Mesenteric fat pad (tissue), 1 donor: Measurements from ENCODE around the gene BCAS3. TPM values are rescaled to one million over a fixed set of nuclear protein-coding genes. Genes with fewer than 3 reads are reported as not detected.
"Not testable (repeated sequence)": the region's sequence is repeated elsewhere in the genome, so short reads cannot be mapped to it uniquely, and the experiment has no call there.

Experiments used
- DNase-seq: peaks from one replicate; pipeline ENCODE4 v3.0.0-alpha.2; 2020; ENCODE audit warnings: low spot score
- total RNA-seq: library from RNA; stranded (reverse); fragmentation: NEBNext Ultra II Directional; extraction: Animal tissue kit (Norgen Biotek cat#: 25700); gene quantifications from one replicate; pipeline ENCODE4 v1.2.1, GENCODE V29; 2021
- donor health status: DM: yes; HTN: yes; CAD: no.

The BCAS3 gene
- total RNA-seq, 1 donor from 2014 or later, result 20.8 TPM

GRCh38 chr17:60790205-60790604 is 112.6 kb downstream of the BCAS3 start:
- DNase-seq, result no peak

GRCh38 chr17:60792250-60792898 is 114.7 kb downstream of the BCAS3 start:
- DNase-seq, result no peak

GRCh38 chr17:60798576-60798975 is 120.9 kb downstream of the BCAS3 start:
- no peak for DNase-seq

DNA sequence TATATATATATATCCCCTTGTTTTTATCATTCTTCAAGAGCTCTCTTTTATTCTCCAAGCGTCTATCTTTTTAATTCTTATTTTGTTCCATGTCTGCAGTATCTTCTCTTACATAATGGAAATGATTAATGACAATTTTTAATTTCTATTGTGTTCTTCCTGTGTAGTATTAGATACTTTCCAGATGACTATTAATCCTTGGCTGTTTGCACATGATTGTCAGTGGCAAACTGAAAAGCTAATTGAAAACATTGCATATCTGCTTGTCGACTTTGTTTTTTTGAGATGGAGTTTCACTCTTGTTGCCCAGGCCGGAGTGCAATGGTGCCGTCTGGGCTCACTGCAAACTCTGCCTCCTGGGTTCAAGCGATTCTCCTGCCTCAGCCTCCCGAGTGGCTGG is 124.7 kb downstream of the BCAS3 start:
- no peak for DNase-seq

- DNase-seq, result no peak
Measured at GRCh38 chr17:60803059-60803458, 125.4 kb downstream of the BCAS3 start.

DNA sequence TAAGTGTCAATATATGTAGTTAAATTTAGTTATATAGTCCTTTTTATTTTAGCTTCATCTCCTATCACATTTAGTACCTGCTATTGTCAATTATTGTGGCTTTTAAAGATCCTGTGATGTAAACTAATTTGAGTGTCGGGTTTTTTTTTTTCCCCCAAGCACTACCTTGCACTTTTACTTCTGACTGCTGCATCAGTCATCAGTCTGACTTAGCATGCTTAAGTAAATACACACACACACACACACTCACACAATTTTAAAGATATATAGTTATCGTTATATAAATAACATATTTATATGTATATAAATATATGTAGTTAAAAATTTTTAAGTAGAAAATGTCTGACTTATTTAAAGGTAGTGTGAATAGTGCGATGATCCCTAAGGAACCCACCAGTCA is 127.2 kb downstream of the BCAS3 start:
- no peak for DNase-seq

DNA sequence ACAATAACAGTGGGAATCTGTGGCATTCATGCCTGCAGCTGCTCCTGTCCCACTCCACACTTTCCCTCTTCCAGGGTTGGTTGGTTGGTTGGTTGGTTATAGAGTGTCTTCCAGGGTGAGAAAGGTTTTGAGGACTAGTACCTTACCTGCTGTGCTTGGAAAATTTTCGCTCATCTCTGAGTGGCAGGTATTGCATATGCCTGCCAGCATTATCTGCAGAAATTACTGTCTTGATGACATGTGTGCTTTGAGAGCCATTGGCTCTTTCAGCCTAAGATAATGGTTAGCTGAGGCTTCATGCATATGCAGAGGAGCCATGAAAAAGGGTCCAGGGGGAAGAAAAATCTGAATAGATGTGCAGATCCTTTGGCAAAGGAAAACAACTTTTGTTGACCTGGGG is 131.8 kb downstream of the BCAS3 start:
- DNase-seq, result no peak

DNA sequence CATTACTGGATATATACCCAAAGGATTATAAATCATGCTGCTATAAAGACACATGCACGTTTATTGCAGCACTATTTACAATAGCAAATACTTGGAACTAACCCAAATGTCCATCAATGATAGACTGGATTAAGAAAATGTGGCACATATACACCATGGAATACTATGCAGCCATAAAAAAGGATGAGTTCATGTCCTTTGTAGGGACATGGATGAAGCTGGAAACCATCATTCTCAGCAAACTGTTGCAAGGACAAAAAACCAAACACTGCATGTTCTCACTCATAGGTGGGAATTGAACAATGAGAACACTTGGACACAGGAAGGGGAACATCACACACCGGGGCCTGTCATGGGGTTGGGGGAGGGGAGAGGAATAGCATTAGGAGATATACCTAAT is 137.3 kb downstream of the BCAS3 start:
- DNase-seq, result not testable (repeated sequence)

DNA sequence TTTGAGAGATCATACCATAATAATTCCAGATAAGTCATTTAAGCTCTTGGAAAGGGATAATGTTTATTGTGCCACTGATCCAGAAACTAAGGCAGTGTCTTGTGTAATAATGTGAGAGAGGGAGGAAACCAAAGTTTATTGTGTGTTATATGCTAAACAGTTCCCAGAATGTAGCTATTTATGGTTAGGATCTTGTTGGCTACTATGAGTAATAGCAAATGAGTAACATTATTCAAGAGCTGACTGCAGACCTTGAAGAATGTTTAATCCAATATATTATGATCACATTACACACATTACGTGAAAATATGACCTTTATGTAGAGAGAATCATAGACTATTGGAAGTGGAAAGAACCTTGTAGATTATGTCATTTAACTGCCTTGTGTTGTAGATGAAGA is 139.5 kb downstream of the BCAS3 start:
- no peak for DNase-seq

DNA sequence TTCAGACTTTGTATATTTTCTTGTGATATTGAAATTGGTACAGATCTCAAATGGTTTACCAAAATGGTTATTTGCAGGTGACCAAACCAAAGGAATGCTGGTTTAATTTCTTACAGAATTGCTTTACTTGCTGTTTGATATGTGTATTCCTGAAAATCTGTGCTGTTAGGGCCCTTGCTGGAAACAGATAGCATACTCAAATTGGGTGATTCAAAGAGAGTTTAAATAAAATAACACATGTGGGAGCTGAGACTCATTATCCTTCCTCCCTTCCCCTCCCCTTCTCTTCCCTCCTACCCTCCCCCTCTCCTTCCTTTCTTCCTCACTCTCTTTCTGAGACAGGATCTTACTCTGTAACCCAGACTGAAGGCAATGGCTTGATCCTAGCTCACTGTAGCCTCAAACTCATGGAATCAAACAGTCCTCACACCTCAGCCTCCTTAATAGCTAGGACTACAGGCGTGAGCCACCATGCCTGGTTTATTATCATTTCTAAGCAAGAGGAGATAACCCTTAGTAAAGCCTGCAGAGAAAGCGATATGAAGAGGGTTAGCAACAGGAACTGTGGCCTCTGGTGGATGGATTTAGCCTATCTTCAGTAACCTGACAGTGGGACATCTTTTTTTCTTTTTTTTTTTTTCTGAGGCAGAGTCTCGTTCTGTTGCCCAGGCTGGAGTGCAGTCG is 141.9 kb downstream of the BCAS3 start:
- no peak for DNase-seq

GRCh38 chr17:60823515-60823914 is 145.9 kb downstream of the BCAS3 start:
- DNase-seq, result no peak

DNA sequence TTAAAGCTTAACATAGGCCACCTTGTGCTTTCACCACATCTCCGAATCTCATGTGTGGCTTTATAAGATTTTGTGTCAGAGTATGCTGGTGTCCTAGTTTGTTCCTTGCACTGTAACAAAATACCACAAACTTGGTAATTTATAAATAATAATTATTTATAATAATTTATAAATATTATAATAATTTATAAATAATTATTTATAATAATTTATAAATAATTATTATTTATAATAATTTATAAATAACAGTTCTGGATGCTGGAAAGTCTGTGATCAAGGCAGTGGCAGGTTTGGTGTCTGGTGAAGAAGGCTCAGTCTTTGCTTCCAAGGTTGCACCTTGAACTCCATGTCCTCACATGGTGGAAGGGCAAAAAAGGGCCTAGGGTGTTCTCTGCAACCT is 147.7 kb downstream of the BCAS3 start:
- DNase-seq, result no peak

DNA sequence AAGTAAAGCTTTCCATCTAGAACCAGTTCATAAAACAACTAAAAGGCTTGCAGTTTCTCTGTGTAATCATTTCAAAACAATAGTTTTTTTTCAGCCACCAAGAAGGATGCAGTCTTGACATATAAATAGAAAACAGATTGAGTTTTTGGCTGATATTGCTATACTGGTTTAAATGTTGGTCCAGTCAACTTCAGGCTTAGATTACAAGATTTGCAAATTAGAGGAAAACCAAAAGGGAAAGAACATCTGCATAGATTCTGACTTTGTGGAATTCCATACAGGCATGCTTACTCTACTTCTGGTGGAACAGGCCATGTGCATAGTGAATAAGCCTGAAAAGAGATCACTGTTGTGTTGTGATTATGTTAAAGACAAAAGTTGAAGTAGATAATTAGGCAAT is 150.3 kb downstream of the BCAS3 start:
- DNase-seq, result no peak

GRCh38 chr17:60832151-60832585 is 154.5 kb downstream of the BCAS3 start:
- DNase-seq, result no peak

- DNase-seq, result no peak
Measured at GRCh38 chr17:60832631-60833030, 155.0 kb downstream of the BCAS3 start.

DNA sequence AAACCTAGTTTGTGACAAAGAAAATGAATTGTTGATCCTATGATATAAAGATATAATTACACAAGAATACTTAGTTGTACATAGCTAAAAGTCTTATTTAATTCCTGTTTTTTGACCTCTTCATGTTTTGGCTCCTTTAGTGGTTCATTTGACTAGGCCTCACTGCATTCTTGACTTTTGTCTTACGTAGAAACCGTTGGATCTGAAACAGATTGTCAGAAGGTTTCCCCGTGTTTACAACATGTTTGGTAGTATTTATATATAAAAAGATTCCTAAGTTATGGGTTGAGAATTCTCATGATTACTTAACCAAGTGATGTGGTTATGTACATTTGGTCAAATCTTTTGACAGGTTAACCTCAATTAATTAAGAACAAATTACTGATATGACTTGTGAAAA is 162.8 kb downstream of the BCAS3 start:
- no peak for DNase-seq

GRCh38 chr17:60845012-60845411 is 167.4 kb downstream of the BCAS3 start:
- DNase-seq, result no peak

DNA sequence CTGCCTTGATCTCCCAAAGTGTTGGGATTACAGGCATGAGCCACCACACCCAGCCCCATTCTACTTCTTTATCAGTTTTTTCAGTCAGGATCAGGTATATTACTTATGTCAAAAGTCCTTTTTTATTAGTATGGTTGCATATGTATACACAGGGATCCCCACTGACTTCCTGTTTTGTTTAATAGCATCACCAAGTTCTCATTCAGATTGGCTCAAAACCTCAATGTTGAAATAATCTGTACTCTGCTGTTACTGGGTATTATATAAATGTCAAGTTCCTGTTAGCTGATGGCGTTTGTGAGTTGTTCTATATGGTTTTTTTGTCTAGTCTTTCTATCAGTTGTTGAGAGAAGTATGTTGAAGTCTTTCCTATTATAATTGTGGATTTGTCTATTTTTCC is 168.5 kb downstream of the BCAS3 start:
- no peak for DNase-seq

GRCh38 chr17:60851181-60851580 is 173.5 kb downstream of the BCAS3 start:
- no peak for DNase-seq

- DNase-seq, result no peak
Measured at GRCh38 chr17:60857556-60858080, 180.0 kb downstream of the BCAS3 start.

DNA sequence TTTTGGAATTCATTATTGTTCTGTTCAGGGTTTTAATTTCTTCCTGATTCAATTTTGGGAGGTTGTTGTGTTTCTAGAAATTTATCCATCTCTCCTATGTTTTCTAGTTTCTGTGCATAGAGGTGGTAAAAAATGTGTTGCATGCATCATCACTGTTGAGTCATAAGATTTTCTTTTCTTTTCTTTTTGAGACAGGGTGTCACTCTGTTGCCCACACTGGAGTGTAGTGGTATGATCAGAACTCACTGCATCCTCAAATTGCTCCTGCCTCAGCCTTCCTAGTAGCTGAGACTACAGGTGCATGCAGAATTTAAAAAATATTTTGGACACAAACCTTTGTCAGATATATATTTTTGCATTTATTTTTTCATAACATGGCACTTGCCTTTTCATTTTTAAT is 184.8 kb downstream of the BCAS3 start:
- no peak for DNase-seq

GRCh38 chr17:60863892-60864707 is 186.4 kb downstream of the BCAS3 start:
- no peak for DNase-seq
